Measurements from ENCODE around the gene IL16.

DNA sequence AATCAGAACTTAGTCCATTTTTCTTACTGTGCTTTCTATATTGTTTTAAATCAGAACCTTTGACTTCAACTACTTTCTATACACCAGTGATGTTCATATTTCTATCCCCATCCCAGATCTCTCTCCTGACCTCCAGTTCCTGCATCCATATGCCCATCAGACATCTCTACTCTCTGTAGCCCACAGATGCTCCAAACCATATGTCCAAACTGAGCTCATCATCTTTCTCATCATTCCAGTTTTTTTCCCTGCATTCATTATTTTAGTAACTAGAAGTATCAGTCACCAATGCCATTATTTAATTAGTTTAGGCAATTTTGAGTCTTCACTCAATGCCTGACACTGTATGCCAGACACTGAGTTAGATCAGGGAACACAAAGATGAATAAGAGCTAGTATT, 25.4 kb upstream of the IL16 start:
- TF ChIP-seq EZH2phosphoT487 (IDR thresholded peaks at IDR 0.05; ENCODE audit: insufficient read depth, low read depth): no peak
- TF ChIP-seq EZH2 (IDR thresholded peaks at IDR 0.05; ENCODE audit: insufficient read depth, poor library complexity, severe bottlenecking): no peak
